ENCODE data around the gene ATG16L1.

- TF ChIP-seq POLR2A (IDR thresholded peaks at IDR 0.05) = no peak
- TF ChIP-seq, protein P1, sequence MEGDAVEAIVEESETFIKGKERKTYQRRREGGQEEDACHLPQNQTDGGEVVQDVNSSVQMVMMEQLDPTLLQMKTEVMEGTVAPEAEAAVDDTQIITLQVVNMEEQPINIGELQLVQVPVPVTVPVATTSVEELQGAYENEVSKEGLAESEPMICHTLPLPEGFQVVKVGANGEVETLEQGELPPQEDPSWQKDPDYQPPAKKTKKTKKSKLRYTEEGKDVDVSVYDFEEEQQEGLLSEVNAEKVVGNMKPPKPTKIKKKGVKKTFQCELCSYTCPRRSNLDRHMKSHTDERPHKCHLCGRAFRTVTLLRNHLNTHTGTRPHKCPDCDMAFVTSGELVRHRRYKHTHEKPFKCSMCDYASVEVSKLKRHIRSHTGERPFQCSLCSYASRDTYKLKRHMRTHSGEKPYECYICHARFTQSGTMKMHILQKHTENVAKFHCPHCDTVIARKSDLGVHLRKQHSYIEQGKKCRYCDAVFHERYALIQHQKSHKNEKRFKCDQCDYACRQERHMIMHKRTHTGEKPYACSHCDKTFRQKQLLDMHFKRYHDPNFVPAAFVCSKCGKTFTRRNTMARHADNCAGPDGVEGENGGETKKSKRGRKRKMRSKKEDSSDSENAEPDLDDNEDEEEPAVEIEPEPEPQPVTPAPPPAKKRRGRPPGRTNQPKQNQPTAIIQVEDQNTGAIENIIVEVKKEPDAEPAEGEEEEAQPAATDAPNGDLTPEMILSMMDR (IDR thresholded peaks at IDR 0.05) = no peak
These were observed 28.2 kb upstream of the ATG16L1 start for GRCh38 chr2:233223059-233223894.

Data from esophagus squamous epithelium (tissue), 4 donors.